A172 (cell line): ENCODE measurements around the gene PRKAG3. TPM values are rescaled to one million over a fixed set of nuclear protein-coding genes. Genes with fewer than 3 reads are reported as not detected.

ENCODE experiments used
- DNase-seq: peaks from one replicate; pipeline ENCODE4 v3.0.0-alpha.2; 2015; ENCODE audit warnings: low spot score
- total RNA-seq: library from RNA; depleted of rRNA; stranded (reverse); fragments of >200 nt; shearing (Covaris generic); gene quantifications from 2 replicates; pipeline ENCODE4 v1.2.3, GENCODE V29; 2014

PRKAG3 gene
- total RNA-seq, 1 experiment from 2014 or later = not detected

GRCh38 chr2:218839888-218840287, 8.3 kb upstream of the PRKAG3 start:
- DNase-seq = no peak

- DNase-seq = no peak
Observed at GRCh38 chr2:218839430-218839829, 7.8 kb upstream of the PRKAG3 start.

- no peak for DNase-seq
Observed at GRCh38 chr2:218837495-218837894, 5.9 kb upstream of the PRKAG3 start.

- peak; percentile 30 for DNase-seq
Observed at GRCh38 chr2:218834685-218835084, 3.1 kb upstream of the PRKAG3 start.

- peak; percentile 18 for DNase-seq
Observed at GRCh38 chr2:218833023-218833609, 1.5 kb upstream of the PRKAG3 start.

GRCh38 chr2:218832520-218832919, 917 bp upstream of the PRKAG3 start:
- DNase-seq = peak; percentile 93

GRCh38 chr2:218832081-218832480, 478 bp upstream of the PRKAG3 start:
- DNase-seq = peak; percentile 16

GRCh38 chr2:218830526-218831306, 887 bp downstream of the PRKAG3 start:
- no peak for DNase-seq

GRCh38 chr2:218829868-218830451, 1.6 kb downstream of the PRKAG3 start:
- DNase-seq = no peak

GRCh38 chr2:218828477-218828778, 3.2 kb downstream of the PRKAG3 start:
- no peak for DNase-seq

- DNase-seq = no peak
Observed at GRCh38 chr2:218827701-218828476, 3.7 kb downstream of the PRKAG3 start.

GRCh38 chr2:218826791-218827190, 4.8 kb downstream of the PRKAG3 start:
- no peak for DNase-seq

GRCh38 chr2:218824004-218824403, 7.6 kb downstream of the PRKAG3 start:
- no peak for DNase-seq

GRCh38 chr2:218823196-218823855, 8.3 kb downstream of the PRKAG3 start:
- DNase-seq = no peak

GRCh38 chr2:218822622-218823021, 9.0 kb downstream of the PRKAG3 start:
- DNase-seq = no peak

- DNase-seq = no peak
Observed at GRCh38 chr2:218821605-218822211, 9.9 kb downstream of the PRKAG3 start.

- no peak for DNase-seq
Observed at GRCh38 chr2:218820746-218821369, 10.7 kb downstream of the PRKAG3 start.

GRCh38 chr2:218819093-218819492, 12.5 kb downstream of the PRKAG3 start:
- DNase-seq = no peak

GRCh38 chr2:218816561-218817011, 15.0 kb downstream of the PRKAG3 start:
- no peak for DNase-seq

GRCh38 chr2:218815649-218816048, 16.0 kb downstream of the PRKAG3 start:
- DNase-seq = no peak

GRCh38 chr2:218815244-218815637, 16.4 kb downstream of the PRKAG3 start:
- DNase-seq = no peak
